CD4-positive, alpha-beta T cell treated with Interleukin-6 at 100 ng/mL for 8 hours (primary cell): ENCODE results near the gene OSBPL1A.

ENCODE experiments used
- DNase-seq: peaks from one replicate; pipeline ENCODE4 v3.0.0-alpha.2; 2020; ENCODE audit warnings: mixed read lengths, low spot score

Gene OSBPL1A

DNA sequence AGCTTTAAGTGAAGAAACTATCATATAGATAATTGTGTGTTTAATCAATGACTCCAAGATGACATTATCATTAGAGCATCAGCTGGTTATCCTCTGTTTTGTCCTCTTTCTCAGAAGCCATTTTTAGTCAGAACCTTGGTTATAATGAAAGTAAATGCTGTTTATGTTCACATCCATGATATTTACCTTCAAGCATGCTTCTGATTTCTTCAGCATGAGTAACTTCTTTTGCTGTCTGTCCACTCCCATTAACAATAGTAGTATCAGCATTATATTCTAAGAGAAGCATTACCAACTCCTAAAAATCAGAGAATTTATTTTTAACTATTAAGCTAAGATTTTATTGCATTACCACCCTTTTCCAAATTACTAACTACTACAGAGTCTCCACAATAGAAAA lies 56.3 kb downstream of the OSBPL1A start:
- DNase-seq, result no peak

DNA sequence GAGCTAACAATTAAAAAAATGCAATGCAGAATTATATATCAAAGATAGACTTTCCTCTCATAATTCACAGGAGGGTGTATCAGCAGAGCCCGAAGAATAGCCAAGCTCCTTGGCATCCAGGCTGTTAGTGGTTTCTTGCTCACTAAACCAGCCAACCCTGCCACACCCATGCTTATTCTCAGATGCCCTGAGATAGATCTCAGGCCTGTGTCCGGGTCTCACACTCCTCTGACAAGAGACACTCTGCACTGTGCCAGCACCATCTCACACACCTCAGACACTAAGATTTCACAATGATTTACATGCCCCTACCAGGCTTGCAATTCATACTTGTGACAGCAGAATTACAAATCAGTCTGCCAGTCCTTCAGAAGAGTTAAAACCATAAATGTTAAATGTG lies 64.5 kb downstream of the OSBPL1A start:
- no peak for DNase-seq

DNA sequence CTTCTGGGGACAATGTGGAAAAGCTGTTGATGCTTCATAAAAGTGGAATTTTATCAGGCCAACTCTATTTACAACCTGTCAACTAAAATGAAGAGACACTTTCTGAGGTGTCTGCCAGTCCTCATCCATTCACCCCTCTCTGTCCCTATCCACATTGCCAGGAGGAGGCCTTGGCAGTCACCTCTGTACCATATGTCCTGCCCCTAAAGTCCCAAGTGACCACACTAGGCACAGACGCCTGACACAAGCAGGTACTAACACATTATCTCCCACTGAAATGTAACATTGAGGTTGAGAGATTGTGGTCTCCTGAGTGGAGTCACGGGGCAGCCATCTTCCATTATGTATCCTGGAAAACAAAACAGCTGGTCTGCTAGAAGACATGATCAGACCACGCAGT lies 71.4 kb downstream of the OSBPL1A start:
- DNase-seq, result no peak

DNA sequence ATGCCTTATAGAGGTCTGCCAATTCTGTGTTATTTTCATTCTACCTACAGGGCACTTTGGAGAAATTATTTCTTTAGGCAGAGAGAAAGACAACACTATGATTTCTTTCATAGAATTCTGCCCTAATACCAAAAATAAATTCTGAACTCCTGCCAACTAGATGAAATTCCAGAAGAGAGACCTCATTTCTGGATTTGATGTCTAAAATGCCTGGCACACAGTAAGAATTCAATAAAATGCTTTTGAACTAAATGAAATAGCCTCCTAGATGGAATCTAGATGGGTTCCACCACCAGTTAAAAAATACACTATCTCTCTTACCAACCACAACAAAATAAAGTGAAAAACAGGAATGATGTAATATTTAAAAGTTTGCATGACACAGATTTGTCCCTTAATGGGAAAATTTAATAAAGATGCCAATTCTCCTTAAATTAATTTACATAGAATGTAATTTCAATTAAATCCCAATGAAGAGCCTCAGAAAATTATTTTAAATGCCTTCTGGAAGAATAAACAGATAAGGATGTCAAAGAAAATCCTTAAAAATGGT lies 75.0 kb downstream of the OSBPL1A start:
- DNase-seq, result no peak

DNA sequence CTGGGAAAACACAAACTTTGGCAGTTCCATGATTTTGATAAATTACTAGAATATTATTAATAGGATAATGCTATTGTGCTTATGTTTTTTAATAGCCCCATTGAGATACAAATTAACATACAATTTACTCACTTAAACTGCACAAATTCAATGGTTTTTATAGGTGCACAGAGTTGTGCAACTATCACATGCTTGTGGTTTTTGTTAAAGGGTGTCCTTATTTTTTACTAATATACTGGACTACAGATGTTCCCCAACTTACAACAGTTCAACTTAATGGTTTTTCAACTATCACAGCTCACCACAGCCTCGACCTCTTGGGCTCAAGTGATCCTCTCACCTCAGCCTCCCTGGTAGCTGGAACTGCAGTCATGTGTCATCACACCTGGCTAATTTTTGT lies 76.6 kb downstream of the OSBPL1A start:
- no peak for DNase-seq

DNA sequence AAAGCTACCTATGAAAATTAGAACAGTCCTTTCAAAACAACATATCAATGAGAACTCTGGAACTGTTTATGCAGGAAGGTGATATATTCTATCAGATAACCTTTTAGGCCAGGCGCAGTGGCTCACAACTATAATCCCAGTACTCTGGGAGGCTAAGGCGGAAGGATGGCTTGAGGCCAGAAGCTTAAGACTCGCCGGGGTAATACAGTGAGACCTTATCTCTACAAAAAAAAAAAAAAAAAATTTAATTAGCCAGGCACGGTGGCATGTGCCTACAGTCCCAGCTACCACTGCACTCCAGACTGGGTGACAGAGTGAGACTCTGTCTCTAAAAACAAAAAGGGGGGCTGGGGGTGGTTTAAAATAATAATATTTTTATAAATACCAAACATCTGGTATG lies 77.9 kb downstream of the OSBPL1A start:
- no peak for DNase-seq

DNA sequence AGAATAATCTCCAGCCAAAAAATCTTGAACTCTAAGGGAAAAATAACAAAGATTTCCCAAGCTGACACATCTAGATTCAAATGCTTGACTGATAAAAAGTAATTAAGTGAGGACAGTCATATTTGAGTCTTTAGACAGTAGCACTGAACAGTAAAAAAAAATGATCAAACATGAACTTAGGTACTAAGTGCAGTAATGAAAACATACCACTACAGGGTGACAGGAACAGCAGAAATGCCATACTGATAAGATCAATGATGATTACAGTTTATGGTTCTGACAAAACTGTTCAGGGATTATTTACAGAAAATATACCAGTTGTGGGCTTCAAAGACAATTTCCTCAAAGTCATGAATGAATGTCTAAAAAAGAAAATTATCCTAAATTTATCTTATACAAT lies 80.3 kb downstream of the OSBPL1A start:
- no peak for DNase-seq

DNA sequence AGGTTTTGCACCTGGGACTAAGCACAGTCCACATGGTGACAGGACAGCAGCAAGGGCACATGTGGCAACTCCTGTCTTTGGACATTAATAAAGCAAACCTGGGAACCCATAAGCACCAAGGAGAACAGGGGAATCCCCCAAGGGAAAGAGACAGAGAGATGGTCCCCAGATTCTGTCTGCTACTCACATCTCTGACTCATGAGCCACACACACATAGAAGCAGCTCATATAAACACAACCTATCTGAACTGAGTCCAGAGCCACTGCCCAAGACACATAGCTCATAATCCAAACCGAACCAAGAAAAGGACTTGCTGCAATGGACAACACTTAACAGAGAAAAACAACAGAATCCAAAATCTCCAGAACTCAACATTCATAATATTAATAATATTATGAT lies 82.5 kb downstream of the OSBPL1A start:
- DNase-seq, result no peak

DNA sequence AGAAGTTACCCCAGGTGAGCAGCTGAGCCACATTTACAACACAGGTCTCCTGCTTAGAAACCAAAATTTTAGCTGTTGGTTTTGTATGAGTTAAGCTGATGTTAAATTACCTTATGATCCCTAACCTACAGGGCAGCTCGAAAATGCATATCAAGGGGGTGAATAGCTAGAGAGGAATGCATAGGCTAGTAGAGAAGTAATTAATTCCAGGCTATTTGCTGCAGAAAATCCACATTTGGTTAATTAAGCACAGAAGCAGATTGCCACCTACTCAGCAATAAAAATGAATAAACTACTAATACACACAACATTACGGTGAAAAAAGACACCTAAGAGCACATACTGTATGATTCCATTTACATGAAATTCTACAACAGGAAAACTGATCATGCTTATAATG lies 91.4 kb downstream of the OSBPL1A start:
- no peak for DNase-seq

DNA sequence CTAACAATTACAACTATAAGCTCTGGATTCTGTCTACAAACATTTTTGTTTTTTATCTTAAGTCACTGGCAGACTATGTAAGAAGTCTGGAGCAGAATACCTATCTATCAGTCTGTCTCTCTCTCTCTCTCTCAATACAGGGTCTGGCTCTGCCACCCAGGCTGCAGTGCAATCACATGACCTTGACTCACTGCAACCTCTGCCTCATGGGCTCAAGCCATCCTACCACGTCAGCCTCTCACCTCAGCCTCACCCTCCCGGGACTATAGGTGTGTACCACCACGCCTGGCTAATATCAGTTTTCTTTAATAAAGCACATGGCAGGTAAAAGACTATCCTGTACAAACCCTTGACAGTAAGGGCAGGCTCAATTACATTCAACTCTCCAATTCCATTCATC lies 96.9 kb downstream of the OSBPL1A start:
- no peak for DNase-seq

DNA sequence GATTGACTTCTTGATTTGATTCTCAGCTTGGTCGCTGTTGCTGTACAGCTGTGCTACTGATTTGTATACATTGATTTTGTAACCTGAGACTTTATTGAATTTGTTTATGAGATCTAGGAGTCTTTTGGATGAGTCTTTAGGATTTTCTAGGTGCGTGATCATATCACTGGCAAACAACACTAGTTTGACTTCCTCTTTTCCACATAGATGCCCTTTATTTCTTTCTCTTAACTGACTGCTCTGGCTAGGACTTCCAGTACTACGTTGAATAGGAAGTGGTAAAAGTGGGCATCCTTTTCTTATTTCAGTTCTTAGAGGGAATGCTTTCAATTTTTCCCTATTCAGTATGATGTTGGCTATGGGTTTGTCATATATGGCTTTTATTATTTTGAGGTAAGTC lies 101.3 kb downstream of the OSBPL1A start:
- DNase-seq, result no peak

DNA sequence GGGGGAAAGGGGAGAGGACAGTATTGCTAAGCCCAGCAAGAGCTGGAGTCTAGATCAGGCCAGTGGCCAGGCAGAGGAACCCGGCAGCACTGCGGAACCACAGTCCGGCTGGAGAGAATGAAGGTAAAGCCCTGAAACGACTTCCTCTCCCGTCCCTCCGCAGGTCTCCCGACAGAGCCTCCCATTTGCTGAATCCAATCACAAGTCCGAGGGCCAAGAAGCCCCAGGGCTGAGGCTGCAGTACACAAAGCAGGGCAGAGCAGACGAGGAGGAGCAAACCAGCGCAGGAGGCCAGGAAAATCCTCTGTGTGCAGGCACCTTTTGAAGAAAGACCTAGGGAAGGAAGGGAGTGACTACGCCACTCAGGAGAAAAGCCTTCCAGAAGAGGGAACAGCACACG lies 104.4 kb downstream of the OSBPL1A start:
- no peak for DNase-seq

DNA sequence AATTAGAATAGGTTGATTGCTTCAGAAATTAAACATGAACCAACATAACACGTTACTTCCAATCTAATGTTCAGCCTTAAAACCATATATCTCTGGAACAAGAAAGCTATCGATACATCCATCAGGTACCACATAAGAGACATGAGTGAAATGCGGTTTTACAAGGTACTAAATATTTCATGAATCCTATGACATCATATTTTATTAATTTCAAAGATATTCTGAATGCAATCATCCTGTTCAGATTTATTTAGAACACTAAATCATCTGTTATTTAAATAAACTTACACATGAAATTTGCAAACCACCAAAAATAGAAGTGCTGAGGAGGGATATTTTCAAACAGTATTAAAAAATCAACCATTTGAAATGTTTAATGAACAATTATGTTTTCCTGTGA lies 119.0 kb downstream of the OSBPL1A start:
- no peak for DNase-seq

DNA sequence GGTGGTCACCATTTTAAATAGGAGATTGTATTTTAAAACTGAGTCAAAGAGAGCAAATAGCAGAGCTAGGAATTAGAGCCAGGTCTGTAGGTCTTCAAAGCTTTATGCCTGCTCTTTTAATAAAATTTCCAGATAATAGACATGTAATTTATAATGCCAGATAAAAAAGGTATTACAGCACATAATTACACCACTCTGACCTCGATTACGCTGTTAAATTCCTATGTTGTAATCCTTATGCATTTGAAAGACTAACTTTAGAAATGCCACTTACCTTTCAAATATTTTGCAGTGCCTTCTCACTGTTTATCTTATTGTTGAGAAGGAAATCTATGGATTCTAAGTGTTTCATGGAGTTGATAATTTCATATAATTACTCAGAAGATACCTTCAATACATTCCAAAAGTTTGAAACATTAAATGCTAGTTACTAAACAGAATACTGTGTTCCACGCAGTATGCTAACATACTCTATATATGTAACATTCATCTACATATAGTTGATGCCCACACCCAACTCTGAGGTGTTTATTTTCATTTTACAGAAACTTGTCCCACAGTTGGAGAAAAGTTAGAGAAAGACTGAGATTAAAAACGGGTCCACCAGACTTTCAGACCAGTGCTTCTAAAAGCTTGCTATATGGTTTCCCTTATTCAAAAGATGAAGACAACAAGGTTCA lies 120.0 kb downstream of the OSBPL1A start:
- DNase-seq, result no peak

DNA sequence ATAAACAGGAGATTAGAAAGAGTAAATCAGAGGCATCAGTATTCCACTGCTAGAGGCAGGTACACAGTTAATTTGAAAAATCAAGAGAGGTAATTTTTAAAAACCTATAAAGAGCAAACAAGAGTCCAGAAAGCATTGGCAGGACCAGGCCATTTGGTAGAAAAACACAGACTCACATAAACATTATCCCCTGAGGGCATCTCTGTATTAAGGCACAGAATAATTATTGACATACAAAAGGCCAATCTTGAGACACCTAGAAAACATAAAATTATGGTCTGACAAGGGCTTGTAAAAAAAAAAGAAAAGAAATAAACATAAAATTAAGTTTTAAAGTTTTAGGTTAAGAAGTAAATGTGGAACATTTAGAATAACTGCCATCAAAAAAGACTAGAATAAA lies 120.6 kb downstream of the OSBPL1A start:
- DNase-seq, result no peak

DNA sequence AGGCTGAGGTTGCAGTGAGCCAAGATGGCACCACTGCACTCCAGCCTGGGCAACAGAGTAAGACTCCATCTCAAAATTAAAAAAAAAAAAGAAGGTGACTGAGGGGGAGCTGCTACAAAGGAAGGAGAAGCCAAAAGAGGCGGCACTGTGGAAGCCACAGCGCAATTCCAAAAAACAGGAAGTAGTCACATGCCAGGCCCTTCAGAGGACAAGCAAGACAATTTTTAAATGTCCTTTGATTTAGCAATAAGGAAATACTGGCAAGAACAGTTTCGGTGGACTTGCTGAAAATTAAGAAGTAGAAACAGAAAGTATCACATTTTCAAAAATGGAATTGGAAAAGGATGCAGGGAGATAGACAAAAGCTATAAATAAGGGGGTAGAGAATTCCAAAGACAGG lies 122.8 kb downstream of the OSBPL1A start:
- no peak for DNase-seq

DNA sequence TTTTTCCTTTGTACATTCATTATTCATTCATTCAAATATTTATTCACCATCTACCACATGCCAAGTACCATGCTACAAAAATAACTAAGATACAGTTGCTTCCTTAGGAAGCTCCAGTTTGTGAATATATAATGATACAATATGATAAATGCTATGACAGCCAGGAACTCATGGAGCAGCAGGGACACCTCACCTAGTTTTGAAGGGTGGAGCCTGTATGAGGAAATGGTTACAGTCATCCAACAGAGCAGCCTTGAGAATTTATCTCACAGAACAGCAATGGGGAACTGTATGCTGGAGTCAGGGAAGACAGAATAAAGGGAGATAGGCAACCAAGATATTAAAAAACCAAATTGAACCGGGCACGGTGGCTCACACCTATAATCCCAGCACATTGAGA lies 124.0 kb downstream of the OSBPL1A start:
- DNase-seq, result no peak

DNA sequence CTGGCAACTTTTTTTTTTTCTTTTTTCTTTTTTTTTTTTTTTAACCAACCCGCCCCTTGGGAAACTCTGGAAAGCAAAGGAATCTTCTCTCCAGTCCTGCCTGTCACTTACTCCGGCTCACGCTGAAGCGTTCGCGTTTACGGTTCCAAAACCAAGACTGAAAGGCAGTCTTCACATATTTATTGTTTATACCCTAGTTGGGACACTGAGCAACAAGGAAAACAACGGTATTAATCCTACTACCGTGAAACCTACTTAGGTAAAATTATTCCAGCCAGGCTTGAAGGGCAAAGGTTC lies 125.4 kb downstream of the OSBPL1A start:
- no peak for DNase-seq

DNA sequence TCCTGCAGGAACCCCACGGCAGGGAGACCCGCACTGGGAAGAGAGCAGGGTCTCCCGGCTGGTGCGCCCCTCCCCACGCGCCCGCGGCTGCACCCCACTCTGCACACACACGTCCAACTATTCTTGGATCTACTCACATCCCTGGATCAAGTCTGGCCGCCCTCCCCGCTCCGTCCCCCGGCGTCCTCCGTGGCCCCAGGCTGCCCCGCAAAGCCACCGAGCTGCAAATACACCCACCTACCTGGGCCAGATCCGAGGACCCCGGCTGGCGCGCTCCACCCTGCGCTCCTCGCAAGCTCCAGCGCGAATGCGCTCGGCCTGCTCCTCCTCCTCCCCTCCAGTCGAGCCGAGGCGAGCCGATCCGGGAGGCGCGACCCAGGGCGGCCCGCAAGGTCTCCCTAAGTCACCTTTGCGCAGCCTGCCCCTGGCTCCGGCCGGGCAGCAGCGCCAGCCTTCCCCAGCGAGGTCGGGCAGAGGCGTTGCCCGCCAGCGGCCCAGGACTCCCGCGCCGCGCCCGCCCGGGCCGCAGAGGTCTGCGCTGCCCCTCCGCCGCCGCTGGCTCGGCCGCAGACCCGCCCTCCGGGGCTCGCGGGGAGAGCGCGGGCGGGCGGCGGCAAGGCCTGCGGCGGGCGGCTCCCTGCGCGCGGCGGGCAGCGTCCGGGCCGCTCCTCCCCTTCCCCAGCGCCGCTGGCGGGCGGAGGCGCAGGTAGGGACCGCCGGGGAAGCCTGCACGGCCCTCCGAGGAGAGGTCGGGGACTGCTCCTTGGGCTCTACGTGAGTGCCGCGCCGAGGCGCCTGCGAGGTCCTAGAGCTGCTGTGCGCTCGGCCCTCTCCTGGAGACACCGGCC lies 126.0 kb downstream of the OSBPL1A start:
- DNase-seq, result no peak

DNA sequence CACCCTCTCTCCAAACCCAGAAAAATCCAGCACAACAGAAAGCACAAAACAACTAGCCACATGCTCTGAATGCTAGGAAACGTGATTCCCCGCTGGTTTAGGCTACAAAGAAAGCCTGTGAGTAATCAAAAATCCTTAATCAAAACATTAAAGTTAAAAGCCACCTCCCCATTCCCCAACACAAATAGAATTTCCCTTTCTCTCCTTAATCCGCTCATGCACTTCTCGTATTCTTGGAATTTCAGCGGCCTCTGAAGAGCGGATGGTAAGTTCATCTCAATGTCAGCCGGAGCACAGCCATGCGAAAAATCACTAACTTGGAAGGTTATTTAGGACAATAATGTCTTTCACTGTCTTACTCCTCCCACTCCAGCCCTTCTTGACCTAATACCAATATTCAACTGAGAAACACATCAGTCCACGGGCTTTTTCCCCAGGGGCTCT lies 126.7 kb downstream of the OSBPL1A start:
- no peak for DNase-seq

DNA sequence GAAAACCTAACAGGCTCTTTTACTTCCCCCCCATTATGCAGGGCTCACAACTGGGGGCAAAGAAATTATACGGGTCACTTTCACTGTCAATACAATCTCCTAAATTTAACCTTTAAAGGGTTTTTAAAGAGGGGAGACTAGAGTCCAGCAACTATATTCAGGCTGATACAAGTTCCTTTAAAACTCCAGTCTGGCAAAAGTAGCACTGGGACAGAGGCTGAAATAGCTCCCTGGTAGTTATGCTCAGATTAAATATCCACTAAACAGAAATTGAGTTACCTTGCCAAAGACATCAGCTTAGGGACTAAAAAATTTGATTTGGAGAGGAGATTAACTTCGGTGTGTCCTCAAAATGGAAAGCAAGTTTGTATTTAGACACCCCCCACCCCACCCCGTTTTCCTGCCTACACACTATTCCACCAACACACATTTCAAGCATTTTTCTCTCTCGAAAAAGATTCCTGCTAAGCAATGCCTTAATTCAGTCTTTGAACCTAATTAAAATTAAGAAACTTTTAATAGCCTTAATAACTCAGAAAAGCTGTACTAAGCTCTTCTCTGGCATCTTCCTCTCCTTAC lies 127.2 kb downstream of the OSBPL1A start:
- DNase-seq, result no peak

DNA sequence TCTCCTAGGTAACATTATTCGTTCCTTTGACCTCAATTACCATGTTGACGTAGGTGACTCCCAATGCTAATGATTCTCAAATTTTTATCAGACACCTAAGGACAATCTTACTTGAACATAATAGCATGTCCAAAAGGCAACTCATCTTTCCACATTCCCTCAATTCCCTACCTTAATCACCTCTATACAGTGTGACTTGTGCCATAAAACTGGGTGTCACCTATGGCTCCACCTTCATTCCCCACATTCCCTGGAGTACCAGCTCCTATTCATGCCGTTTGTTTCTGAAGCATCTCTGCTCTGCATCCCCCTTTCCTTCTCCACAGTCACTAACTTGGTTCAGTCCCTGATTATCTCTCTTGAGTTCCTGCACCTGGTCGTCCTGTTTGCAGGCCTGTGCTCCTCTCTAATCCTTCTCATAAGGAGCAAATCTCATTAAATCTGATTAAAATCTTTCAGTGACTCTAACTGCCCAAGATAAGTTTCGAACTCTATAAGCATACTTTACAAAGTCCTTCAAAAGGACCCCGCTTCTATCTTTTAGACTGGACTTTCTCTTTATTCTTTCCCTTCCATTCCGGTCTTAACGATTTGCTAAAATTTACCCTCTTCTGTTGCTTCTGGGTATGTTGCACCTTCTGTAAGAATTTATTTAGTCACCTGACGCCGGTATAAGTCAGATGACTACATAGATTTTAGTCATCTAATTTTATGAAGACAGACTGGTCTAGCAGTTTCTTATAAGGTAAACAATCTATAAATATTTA lies 128.7 kb downstream of the OSBPL1A start:
- no peak for DNase-seq

DNA sequence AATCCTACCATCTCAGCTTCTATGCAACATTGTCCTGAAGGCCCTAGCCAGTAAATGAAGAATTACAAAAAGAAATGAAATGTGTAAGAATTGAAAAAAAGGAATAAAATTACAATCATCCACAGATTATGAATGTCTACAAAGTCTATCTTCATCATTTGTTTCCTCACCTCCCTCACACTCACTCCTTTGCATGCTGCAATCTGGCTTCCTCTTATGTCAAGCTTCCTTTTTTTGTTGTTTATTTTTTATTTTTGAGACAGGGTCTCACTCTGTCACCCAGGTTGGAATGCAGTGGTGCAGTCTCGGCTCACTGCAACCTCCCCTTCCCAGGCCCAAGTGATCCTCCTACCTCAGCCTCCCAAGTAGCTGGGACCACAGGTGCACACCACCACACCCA lies 129.7 kb downstream of the OSBPL1A start:
- DNase-seq, result no peak
